ENCODE data around the gene SLC49A3.
"Not testable (repeated sequence)": the region's sequence is repeated elsewhere in the genome, so short reads cannot be mapped to it uniquely, and the experiment has no call there.

Gene SLC49A3

GRCh38 chr4:702618-703048 is 13.7 kb upstream of the SLC49A3 start:
- no peak for TF ChIP-seq CTCF (IDR thresholded peaks at IDR 0.05; ENCODE audit: extremely low read depth, insufficient read depth, missing control alignments)
- no peak for DNase-seq (ENCODE audit: low spot score)
- in situ Hi-C loops (cut with MboI; ENCODE audit: low pct_unique_long_range_greater_than_20kb, low sequenced_read_pairs, unreplicated experiment): no loop called here

GRCh38 chr4:700587-701264 is 11.8 kb upstream of the SLC49A3 start:
- TF ChIP-seq CTCF (IDR thresholded peaks at IDR 0.05; ENCODE audit: extremely low read depth, insufficient read depth, missing control alignments): no peak
- in situ Hi-C loops (cut with MboI; ENCODE audit: low pct_unique_long_range_greater_than_20kb, low sequenced_read_pairs, unreplicated experiment): no loop called here
- no peak for DNase-seq (ENCODE audit: low spot score)

- DNase-seq (ENCODE audit: low spot score): no peak
- TF ChIP-seq CTCF (IDR thresholded peaks at IDR 0.05; ENCODE audit: extremely low read depth, insufficient read depth, missing control alignments): no peak
- in situ Hi-C loops (cut with MboI; ENCODE audit: low pct_unique_long_range_greater_than_20kb, low sequenced_read_pairs, unreplicated experiment): no loop called here
These were observed 11.0 kb upstream of the SLC49A3 start for GRCh38 chr4:699816-700580.

- DNase-seq (ENCODE audit: low spot score); in situ Hi-C loops (cut with MboI; ENCODE audit: low pct_unique_long_range_greater_than_20kb, low sequenced_read_pairs, unreplicated experiment): not testable (repeated sequence)
These were observed 5.5 kb upstream of the SLC49A3 start for GRCh38 chr4:694341-694940.

- no peak for DNase-seq (ENCODE audit: low spot score)
- in situ Hi-C loops (cut with MboI; ENCODE audit: low pct_unique_long_range_greater_than_20kb, low sequenced_read_pairs, unreplicated experiment): no loop called here
- no peak for TF ChIP-seq CTCF (IDR thresholded peaks at IDR 0.05; ENCODE audit: extremely low read depth, insufficient read depth, missing control alignments)
These were observed 4.0 kb upstream of the SLC49A3 start for GRCh38 chr4:692771-693554.

- in situ Hi-C loops (cut with MboI; ENCODE audit: low pct_unique_long_range_greater_than_20kb, low sequenced_read_pairs, unreplicated experiment): no loop called here
- DNase-seq (ENCODE audit: low spot score): no peak
- TF ChIP-seq CTCF (IDR thresholded peaks at IDR 0.05; ENCODE audit: extremely low read depth, insufficient read depth, missing control alignments): no peak
These were observed 772 bp upstream of the SLC49A3 start for GRCh38 chr4:689723-690122.
